Suprapubic skin (tissue), 4 donors: ENCODE data around the gene KRTAP24-1. TPM values are rescaled to one million over a fixed set of nuclear protein-coding genes. Genes with fewer than 3 reads are reported as not detected.

Source experiments
- DNase-seq, 2 donors: peaks; one replicate each; pipeline ENCODE4 v3.0.0-alpha.2; 2019; ENCODE audit warnings: low spot score in 2 of 2
- H3K27ac ChIP-seq: fragments of 200-600 bp; sonication (generic); one replicate; pipeline ENCODE4 v1.5.1; 2019
- H3K27me3 ChIP-seq: fragments of 200-600 bp; sonication (generic); one replicate; pipeline ENCODE4 v1.5.1; 2019
- H3K36me3 ChIP-seq: fragments of 200-600 bp; sonication (generic); one replicate; pipeline ENCODE4 v1.5.1; 2019
- H3K4me1 ChIP-seq: fragments of 200-600 bp; sonication (generic); one replicate; pipeline ENCODE4 v1.5.1; 2019
- H3K4me3 ChIP-seq: fragments of 200-600 bp; sonication (generic); one replicate; pipeline ENCODE4 v1.5.1; 2019; ENCODE audit warnings: mild to moderate bottlenecking
- H3K9me3 ChIP-seq: fragments of 200-600 bp; sonication (generic); one replicate; pipeline ENCODE4 v1.5.1; 2019
- EP300 ChIP-seq: sonication (generic); formaldehyde crosslinking; IDR thresholded peaks from one replicate; pipeline ENCODE4 v1.6.1; 2017; ENCODE audit warnings: antibody characterized with exemption
- POLR2A ChIP-seq, 2 donors: fragments of 450-650 bp; IDR thresholded peaks; one replicate each; pipeline ENCODE4 v1.6.1; 2017; ENCODE audit warnings: antibody characterized with exemption in 2 of 2, mild to moderate bottlenecking in 2 of 2, moderate library complexity in 2 of 2
- POLR2AphosphoS5 ChIP-seq, 3 donors: sonication (generic); formaldehyde crosslinking; IDR thresholded peaks; one replicate each; pipeline ENCODE4 v1.6.1; 2017; ENCODE audit warnings: antibody characterized with exemption in 3 of 3
- WGBS: methylation state at CpG from one replicate; pipeline ENCODE4 v1.1.5; 2018; 5-methylcytosine and 5-hydroxymethylcytosine counted together
- total RNA-seq, 4 donors: library from RNA; depleted of rRNA; stranded (reverse); fragments of >200 nt; gene quantifications; one replicate each; pipeline ENCODE4 v1.1.0, GENCODE V29; 2016
- TF ChIP-seq, protein P1 (sequence below), 2 donors: fragments of 200-600 bp in 1 of 2; fragments of 450-650 bp in 1 of 2; sonication (generic) in 1 of 2; IDR thresholded peaks; one replicate each; pipeline ENCODE4 v1.5.1; 2016 to 2019; ENCODE audit warnings: antibody characterized with exemption in 2 of 2, mild to moderate bottlenecking in 1 of 2, moderate library complexity in 1 of 2

The KRTAP24-1 gene
- total RNA-seq, 4 donors from 2014 or later = 0.47 to 9.7 (median 4.5) TPM; not detected in 1

DNA sequence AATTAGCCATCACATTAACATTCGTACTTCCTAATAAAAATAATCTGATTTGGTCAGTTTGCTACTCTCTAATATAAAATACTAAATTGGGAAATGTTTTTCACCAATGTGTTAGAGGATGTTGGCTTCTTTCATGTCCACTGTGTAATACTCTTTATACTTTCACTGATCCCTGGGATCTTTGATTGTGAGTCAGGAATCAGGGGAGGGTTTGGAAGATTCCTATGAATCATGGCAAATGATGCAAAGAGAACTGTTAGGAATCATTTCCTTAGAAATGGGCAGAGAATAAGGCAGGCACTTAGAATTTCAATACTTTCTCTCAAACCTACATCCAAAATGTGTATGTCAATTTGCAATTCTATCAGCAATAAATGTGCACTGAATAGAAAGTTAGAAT is 31.0 kb downstream of the KRTAP24-1 start:
- 91% methylated on average over 1 of the region's 1 CpG for WGBS
- H3K9me3 ChIP-seq = no peaks in the 10 kb centered on the region
- no peak for DNase-seq
- no peaks in the 10 kb centered on the region for H3K4me1 ChIP-seq
- TF ChIP-seq POLR2AphosphoS5 (IDR thresholded peaks at IDR 0.05) = no peak
- TF ChIP-seq, protein P1, sequence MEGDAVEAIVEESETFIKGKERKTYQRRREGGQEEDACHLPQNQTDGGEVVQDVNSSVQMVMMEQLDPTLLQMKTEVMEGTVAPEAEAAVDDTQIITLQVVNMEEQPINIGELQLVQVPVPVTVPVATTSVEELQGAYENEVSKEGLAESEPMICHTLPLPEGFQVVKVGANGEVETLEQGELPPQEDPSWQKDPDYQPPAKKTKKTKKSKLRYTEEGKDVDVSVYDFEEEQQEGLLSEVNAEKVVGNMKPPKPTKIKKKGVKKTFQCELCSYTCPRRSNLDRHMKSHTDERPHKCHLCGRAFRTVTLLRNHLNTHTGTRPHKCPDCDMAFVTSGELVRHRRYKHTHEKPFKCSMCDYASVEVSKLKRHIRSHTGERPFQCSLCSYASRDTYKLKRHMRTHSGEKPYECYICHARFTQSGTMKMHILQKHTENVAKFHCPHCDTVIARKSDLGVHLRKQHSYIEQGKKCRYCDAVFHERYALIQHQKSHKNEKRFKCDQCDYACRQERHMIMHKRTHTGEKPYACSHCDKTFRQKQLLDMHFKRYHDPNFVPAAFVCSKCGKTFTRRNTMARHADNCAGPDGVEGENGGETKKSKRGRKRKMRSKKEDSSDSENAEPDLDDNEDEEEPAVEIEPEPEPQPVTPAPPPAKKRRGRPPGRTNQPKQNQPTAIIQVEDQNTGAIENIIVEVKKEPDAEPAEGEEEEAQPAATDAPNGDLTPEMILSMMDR (IDR thresholded peaks at IDR 0.05) = no peak
- no peak for TF ChIP-seq EP300
- no peak for TF ChIP-seq POLR2A (IDR thresholded peaks at IDR 0.05)
- H3K27ac ChIP-seq = no peak overlapping the region
- no peaks in the 10 kb centered on the region for H3K36me3 ChIP-seq
- H3K27me3 ChIP-seq = no peaks in the 10 kb centered on the region
- no peak overlapping the region for H3K4me3 ChIP-seq

DNA sequence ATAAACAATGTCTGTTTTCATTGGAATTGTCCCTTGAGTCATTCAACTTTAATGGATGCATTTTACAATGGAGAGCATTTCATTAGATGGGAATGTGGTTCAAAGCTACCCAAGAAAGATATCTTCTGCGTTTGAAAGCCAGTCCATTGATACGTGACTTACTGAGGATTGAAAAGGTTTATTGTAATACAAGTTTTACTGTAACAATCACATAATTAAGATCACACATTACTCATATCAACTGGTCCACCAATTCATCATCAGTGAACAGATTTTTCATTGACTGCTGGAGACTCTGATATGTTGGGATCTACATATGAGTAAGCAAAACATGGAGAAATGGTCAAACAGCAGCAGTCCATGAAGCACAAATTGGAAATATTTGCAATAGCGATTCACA is 32.8 kb downstream of the KRTAP24-1 start:
- DNase-seq = no peak
- no peaks in the 10 kb centered on the region for H3K27me3 ChIP-seq
- H3K4me1 ChIP-seq = no peaks in the 10 kb centered on the region
- 75% methylated on average over 3 of the region's 3 CpGs for WGBS
- TF ChIP-seq POLR2AphosphoS5 (IDR thresholded peaks at IDR 0.05) (no peak), EP300 (no peak), POLR2A (IDR thresholded peaks at IDR 0.05) (no peak)
- TF ChIP-seq, protein P1 (IDR thresholded peaks at IDR 0.05) = no peak
- no peaks in the 10 kb centered on the region for H3K9me3 ChIP-seq
- H3K27ac ChIP-seq = no peak overlapping the region
- H3K36me3 ChIP-seq = no peaks in the 10 kb centered on the region
- no peak overlapping the region for H3K4me3 ChIP-seq

DNA sequence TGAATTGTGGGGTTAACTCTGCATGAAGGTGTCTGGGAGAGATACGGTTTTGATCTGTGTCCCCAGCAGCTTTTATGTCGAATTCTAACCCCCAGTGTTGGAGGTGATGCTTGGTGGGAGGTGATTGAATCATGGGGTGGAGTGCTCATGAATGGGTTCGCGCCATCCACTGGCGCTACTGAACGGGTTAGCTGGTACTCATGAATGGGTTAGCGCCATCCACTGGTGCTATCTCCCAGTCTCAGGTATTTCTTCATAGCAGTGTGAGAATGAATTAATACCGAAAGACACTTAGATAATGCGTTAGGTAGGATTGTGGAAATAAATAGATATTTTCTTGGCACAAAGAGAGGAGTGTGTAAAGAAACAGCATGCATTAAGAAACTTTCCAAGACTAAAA is 33.9 kb downstream of the KRTAP24-1 start:
- no peak overlapping the region for H3K4me3 ChIP-seq
- 90% methylated on average over 9 of the region's 9 CpGs for WGBS
- no peak overlapping the region for H3K27ac ChIP-seq
- H3K4me1 ChIP-seq = no peaks in the 10 kb centered on the region
- no peaks in the 10 kb centered on the region for H3K9me3 ChIP-seq
- H3K27me3 ChIP-seq = no peaks in the 10 kb centered on the region
- H3K36me3 ChIP-seq = no peaks in the 10 kb centered on the region
- DNase-seq = no peak
- TF ChIP-seq EP300 = no peak
- TF ChIP-seq POLR2A (IDR thresholded peaks at IDR 0.05) = no peak
- TF ChIP-seq, protein P1 (IDR thresholded peaks at IDR 0.05) = no peak
- no peak for TF ChIP-seq POLR2AphosphoS5 (IDR thresholded peaks at IDR 0.05)

DNA sequence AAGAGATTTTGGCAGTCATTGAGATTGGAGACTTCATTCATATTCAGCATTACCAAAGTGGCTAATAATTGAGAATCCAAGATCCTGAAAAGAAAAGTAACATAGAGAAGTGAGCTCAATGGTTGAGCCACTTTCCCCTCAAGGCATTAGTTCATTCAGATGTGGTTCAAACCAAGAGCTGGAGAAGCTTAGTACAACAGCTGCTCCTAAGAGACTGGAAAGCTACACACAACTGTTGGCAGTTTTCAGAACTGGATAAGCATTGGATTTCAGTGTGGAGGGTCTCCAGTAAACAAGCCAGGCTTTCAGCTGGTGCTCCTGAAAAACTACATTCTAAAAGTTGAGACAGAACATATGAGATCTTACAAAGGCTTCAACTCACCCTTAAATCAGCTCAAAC is 37.7 kb downstream of the KRTAP24-1 start:
- no peak overlapping the region for H3K27ac ChIP-seq
- H3K9me3 ChIP-seq = no peaks in the 10 kb centered on the region
- H3K4me3 ChIP-seq = no peak overlapping the region
- DNase-seq = no peak
- no peaks in the 10 kb centered on the region for H3K27me3 ChIP-seq
- TF ChIP-seq EP300 (no peak), POLR2AphosphoS5 (IDR thresholded peaks at IDR 0.05) (no peak), POLR2A (IDR thresholded peaks at IDR 0.05) (no peak)
- TF ChIP-seq, protein P1 (IDR thresholded peaks at IDR 0.05) = no peak
- no peaks in the 10 kb centered on the region for H3K36me3 ChIP-seq
- H3K4me1 ChIP-seq = no peaks in the 10 kb centered on the region

DNA sequence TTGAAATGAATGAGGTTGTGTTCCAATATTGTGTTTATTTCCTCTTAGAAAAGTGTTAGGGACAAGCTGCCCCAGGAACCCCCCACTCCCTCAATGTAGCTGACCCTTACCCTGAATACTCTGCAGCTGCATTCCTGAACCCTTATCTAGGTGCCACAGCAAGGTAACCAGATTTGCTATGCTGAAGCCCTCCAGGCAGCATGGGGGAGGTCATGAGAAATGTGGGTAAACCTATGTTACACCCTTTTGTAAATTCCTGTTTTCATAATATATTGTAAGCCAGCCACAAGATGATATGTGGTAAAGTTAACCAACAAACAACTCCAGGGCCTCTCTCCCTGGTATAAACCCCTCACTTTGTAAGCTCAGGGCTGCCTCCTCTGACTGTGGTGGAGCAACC is 39.1 kb downstream of the KRTAP24-1 start:
- Histone ChIP-seq H3K27me3 (no peaks in the 10 kb centered on the region), H3K4me1 (no peaks in the 10 kb centered on the region), H3K36me3 (no peaks in the 10 kb centered on the region), H3K4me3 (no peak overlapping the region), H3K9me3 (no peaks in the 10 kb centered on the region), H3K27ac (no peak overlapping the region)
- no peak for DNase-seq
- TF ChIP-seq, protein P1 (IDR thresholded peaks at IDR 0.05) = no peak
- no peak for TF ChIP-seq EP300
- no peak for TF ChIP-seq POLR2A (IDR thresholded peaks at IDR 0.05)
- TF ChIP-seq POLR2AphosphoS5 (IDR thresholded peaks at IDR 0.05) = no peak
